ENCODE results near the gene WSCD2.
A peak's percentile ranks its signal among the peaks of the same experiment; 100 is the strongest.

WSCD2 gene

GRCh38 chr12:108109954-108110353, 19.1 kb upstream of the WSCD2 start:
- DNase-seq, result no peak

GRCh38 chr12:108110844-108111243, 18.2 kb upstream of the WSCD2 start:
- DNase-seq, result no peak

- no peak for DNase-seq
These were observed 16.1 kb upstream of the WSCD2 start for GRCh38 chr12:108112832-108113556.

GRCh38 chr12:108115123-108116121, 13.7 kb upstream of the WSCD2 start:
- DNase-seq, result peak in 1 of 2 experiments; percentile 15

- DNase-seq, result no peak
These were observed 12.8 kb upstream of the WSCD2 start for GRCh38 chr12:108116254-108116653.

GRCh38 chr12:108116699-108117098, 12.4 kb upstream of the WSCD2 start:
- DNase-seq, result no peak

- DNase-seq, result no peak
These were observed 11.8 kb upstream of the WSCD2 start for GRCh38 chr12:108117163-108117849.

- DNase-seq, result no peak
These were observed 11.2 kb upstream of the WSCD2 start for GRCh38 chr12:108117902-108118301.

- DNase-seq, result no peak
These were observed 9.7 kb upstream of the WSCD2 start for GRCh38 chr12:108119126-108119973.

- DNase-seq, result no peak
These were observed 8.9 kb upstream of the WSCD2 start for GRCh38 chr12:108119974-108120862.

GRCh38 chr12:108120863-108121165, 8.3 kb upstream of the WSCD2 start:
- DNase-seq, result no peak

GRCh38 chr12:108121320-108121719, 7.8 kb upstream of the WSCD2 start:
- no peak for DNase-seq

- DNase-seq, result no peak
These were observed 7.2 kb upstream of the WSCD2 start for GRCh38 chr12:108121728-108122471.

- no peak for DNase-seq
These were observed 6.4 kb upstream of the WSCD2 start for GRCh38 chr12:108122644-108123043.

- DNase-seq, result no peak
These were observed 5.7 kb upstream of the WSCD2 start for GRCh38 chr12:108123402-108123801.

- no peak for DNase-seq
These were observed 4.0 kb upstream of the WSCD2 start for GRCh38 chr12:108125073-108125472.

- no peak for DNase-seq
These were observed 2.9 kb upstream of the WSCD2 start for GRCh38 chr12:108126212-108126611.

- DNase-seq, result no peak
These were observed 2.0 kb upstream of the WSCD2 start for GRCh38 chr12:108126990-108127501.

GRCh38 chr12:108127654-108128053, 1.4 kb upstream of the WSCD2 start:
- no peak for DNase-seq

GRCh38 chr12:108128221-108129016, 669 bp upstream of the WSCD2 start:
- no peak for DNase-seq

All from NCI-H187 (cell line).